Fibroblast of lung (primary cell): ENCODE data around the gene UQCR11.

Experiments used
- EZH2 ChIP-seq: IDR thresholded peaks from 2 replicates; pipeline ENCODE4 v1.5.1; 2012; ENCODE audit warnings: low read length, control low read depth, mild to moderate bottlenecking; ENCODE audit errors: missing control alignments
- TF ChIP-seq, protein P1 (sequence below), 2 donors: IDR thresholded peaks in 1 of 2; conservative IDR thresholded peaks in 1 of 2; 1 replicate in 1 of 2; 2 replicates in 1 of 2; pipeline ENCODE4 v1.5.1; 2011 to 2012; ENCODE audit warnings: low read length in 2 of 2, control low read depth in 1 of 2, inconsistent platforms in 1 of 2, low read depth in 1 of 2, mild to moderate bottlenecking in 1 of 2

DNA sequence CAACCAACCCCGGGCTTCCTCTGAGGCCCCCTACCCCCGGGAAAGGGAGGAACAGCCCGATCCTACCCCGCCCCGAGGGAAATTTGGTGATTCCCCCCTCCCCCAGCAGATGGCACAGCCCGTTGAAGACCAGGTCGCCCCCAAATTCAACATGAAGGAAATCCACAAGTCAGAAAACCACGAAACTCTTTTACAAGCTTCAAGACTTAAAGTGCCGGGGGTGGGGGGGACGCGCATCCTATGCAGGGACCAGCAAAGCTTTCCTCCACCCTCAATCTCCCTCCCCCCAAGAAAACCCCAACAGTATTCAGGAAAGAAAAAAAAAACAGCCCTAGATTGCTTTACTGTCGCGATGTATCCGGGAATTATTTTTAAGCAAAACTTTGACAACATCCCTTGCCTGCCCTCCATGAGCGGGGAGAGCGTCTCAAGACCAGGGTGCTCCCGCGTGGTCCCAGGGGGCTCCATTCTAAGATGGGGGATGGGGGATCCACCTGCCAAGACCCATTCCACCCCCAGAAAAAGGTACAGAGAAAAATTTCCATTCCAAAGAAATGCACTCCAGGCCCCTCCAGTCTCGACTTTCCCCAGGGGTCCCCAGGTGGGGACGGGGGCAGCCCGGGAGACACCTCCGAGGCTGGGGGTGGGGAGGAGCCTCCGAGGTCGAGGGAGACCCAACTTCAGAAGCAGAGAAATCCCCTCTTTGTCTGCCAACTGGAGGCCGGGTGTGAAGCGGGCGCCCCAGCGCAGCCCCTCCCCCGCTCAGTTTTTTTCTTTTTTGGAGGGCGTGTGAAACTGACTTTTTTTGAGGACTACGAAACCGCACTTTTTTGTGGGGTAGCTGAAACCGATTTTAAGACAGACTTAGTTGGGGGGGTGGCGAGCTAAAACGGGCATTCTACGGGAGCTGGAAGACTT, 45.6 kb upstream of the UQCR11 start:
- TF ChIP-seq, protein P1, sequence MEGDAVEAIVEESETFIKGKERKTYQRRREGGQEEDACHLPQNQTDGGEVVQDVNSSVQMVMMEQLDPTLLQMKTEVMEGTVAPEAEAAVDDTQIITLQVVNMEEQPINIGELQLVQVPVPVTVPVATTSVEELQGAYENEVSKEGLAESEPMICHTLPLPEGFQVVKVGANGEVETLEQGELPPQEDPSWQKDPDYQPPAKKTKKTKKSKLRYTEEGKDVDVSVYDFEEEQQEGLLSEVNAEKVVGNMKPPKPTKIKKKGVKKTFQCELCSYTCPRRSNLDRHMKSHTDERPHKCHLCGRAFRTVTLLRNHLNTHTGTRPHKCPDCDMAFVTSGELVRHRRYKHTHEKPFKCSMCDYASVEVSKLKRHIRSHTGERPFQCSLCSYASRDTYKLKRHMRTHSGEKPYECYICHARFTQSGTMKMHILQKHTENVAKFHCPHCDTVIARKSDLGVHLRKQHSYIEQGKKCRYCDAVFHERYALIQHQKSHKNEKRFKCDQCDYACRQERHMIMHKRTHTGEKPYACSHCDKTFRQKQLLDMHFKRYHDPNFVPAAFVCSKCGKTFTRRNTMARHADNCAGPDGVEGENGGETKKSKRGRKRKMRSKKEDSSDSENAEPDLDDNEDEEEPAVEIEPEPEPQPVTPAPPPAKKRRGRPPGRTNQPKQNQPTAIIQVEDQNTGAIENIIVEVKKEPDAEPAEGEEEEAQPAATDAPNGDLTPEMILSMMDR (conservative IDR thresholded peaks at IDR 0.05 in 1 of 2, IDR thresholded peaks at IDR 0.05 in 1 of 2; ENCODE audit: low read depth in 1 of 2, low read length in 2 of 2), result peak in 1 of 2 donors; percentile 6
- no peak for TF ChIP-seq EZH2
